Measurements from ENCODE around the gene SLC6A9. TPM values are rescaled to one million over a fixed set of nuclear protein-coding genes. Genes with fewer than 3 reads are reported as not detected.

Gene SLC6A9
- total RNA-seq, 1 experiment from 2014 or later = 30.1 TPM

- no peak overlapping the region for H3K14ac ChIP-seq (ENCODE audit: insufficient read depth, low read length)
- H3K79me2 ChIP-seq (ENCODE audit: insufficient read depth, low read length) = no peaks in the 10 kb centered on the region
- no CpG with 5 or more reads among the region's 2 CpGs for WGBS (ENCODE audit: extremely low coverage, insufficient read length, low lambda C conversion rate)
- H4K20me1 ChIP-seq (ENCODE audit: control insufficient read depth, insufficient read depth, insufficient read length) = no peaks in the 10 kb centered on the region
- H3K27me3 ChIP-seq (ENCODE audit: insufficient read depth, low read length) = no peaks in the 10 kb centered on the region; the same call in 1 of the 2 replicates
- H3K23me2 ChIP-seq (ENCODE audit: insufficient read length, low read depth, low read length, poor library complexity, severe bottlenecking) = no peaks in the 10 kb centered on the region
- peaks cover 4 to 5% of the 10 kb centered on the region in 2 experiments; a peak in 3 of 4 replicates for H3K4me1 Mint-ChIP-seq
- H3K27ac ChIP-seq (ENCODE audit: insufficient read length, low read depth, low read length) = no peak overlapping the region
- H3K56ac ChIP-seq (ENCODE audit: insufficient read length, low read depth, low read length) = no peak overlapping the region
- no peak overlapping the region for H2BK15ac ChIP-seq (ENCODE audit: low read depth, low read length)
- H2BK12ac ChIP-seq (ENCODE audit: insufficient read length, low read depth, low read length) = no peak overlapping the region
- no peak overlapping the region for H3K4me3 Mint-ChIP-seq
- no peak overlapping the region for H2BK5ac ChIP-seq (ENCODE audit: insufficient read length, low read length)
- H3T11ph ChIP-seq (ENCODE audit: low read length) = no peak overlapping the region
- H3K9ac ChIP-seq (ENCODE audit: extremely low read depth, insufficient read length, low read length) = no peak overlapping the region
- no peaks in the 10 kb centered on the region for H3K4me1 ChIP-seq (ENCODE audit: insufficient read depth, low read length)
- no peak overlapping the region for H2BK120ac ChIP-seq (ENCODE audit: low read depth, low read length, poor library complexity, severe bottlenecking)
- no peak overlapping the region for H3K4me2 ChIP-seq (ENCODE audit: insufficient read depth, insufficient read length, low read length)
- no peak overlapping the region for H2AFZ ChIP-seq (ENCODE audit: low read length)
- no peaks in the 10 kb centered on the region for H3K79me1 ChIP-seq (ENCODE audit: insufficient read depth, low read depth, low read length, poor library complexity, severe bottlenecking)
- no peak overlapping the region for H3K27ac Mint-ChIP-seq
- H3K18ac ChIP-seq (ENCODE audit: insufficient read length, low read depth, low read length) = no peak overlapping the region
- no peak overlapping the region for H4K5ac ChIP-seq (ENCODE audit: insufficient read length, low read depth, low read length)
- no peak overlapping the region for H3K23ac ChIP-seq (ENCODE audit: insufficient read length, low read depth, low read length)
- H3K27me3 Mint-ChIP-seq (ENCODE audit: low read depth) = peaks cover 36% of the 10 kb centered on the region
- no peak overlapping the region for H2AK5ac ChIP-seq (ENCODE audit: insufficient read length, low read length)
- no peak overlapping the region for H2BK20ac ChIP-seq (ENCODE audit: low read depth, low read length, poor library complexity, severe bottlenecking)
- no peak overlapping the region for H4K8ac ChIP-seq (replicated peaks; ENCODE audit: insufficient read length, low read depth, low read length)
- no peak overlapping the region for H4K91ac ChIP-seq (ENCODE audit: insufficient read length, low read depth, low read length)
- H3K9me3 ChIP-seq (ENCODE audit: control insufficient read depth, low read depth, low read length) = no peaks in the 10 kb centered on the region
- no peak for TF ChIP-seq CTCF (conservative IDR thresholded peaks at IDR 0.05)
- H3K36me3 Mint-ChIP-seq (ENCODE audit: insufficient read depth in 1 of 3, low read depth in 3 of 3) = no peaks in the 10 kb centered on the region
- no peak overlapping the region for H3K4ac ChIP-seq (ENCODE audit: low read depth, low read length)
- no peaks in the 10 kb centered on the region for H3K9me3 Mint-ChIP-seq
- no peak for DNase-seq
Observed at GRCh38 chr1:44049839-44050238, 18.6 kb upstream of the SLC6A9 start.

Data from H9 (cell line).